Neuronal stem cell (in vitro differentiated cells): ENCODE results near the gene NT5E.

Experiments
- DNase-seq: peaks from one replicate; pipeline ENCODE4 v3.0.0-alpha.2; 2013; ENCODE audit warnings: low spot score
- H2AFZ ChIP-seq: one replicate; pipeline ENCODE4 v1.6.1; 2013; ENCODE audit warnings: mild to moderate bottlenecking, low read length, inconsistent platforms
- H2AK5ac ChIP-seq: 2 replicates; pipeline ENCODE4 v1.6.1; 2013; ENCODE audit warnings: low read depth, mild to moderate bottlenecking, inconsistent platforms, low read length, moderate library complexity, mixed read lengths
- H2BK120ac ChIP-seq: 2 replicates; pipeline ENCODE4 v1.6.1; 2013; ENCODE audit warnings: low read depth, mild to moderate bottlenecking, inconsistent platforms, low read length, moderate library complexity, mixed read lengths
- H2BK12ac ChIP-seq: one replicate; pipeline ENCODE4 v1.6.1; 2013; ENCODE audit warnings: low read length, inconsistent platforms
- H2BK15ac ChIP-seq: 2 replicates; pipeline ENCODE4 v1.6.1; 2013; ENCODE audit warnings: mild to moderate bottlenecking, low read length, inconsistent platforms, mixed read lengths
- H2BK5ac ChIP-seq: one replicate; pipeline ENCODE4 v1.6.1; 2013; ENCODE audit warnings: inconsistent platforms, mild to moderate bottlenecking, low read length, moderate library complexity
- H3K14ac ChIP-seq: one replicate; pipeline ENCODE4 v1.6.1; 2013; ENCODE audit warnings: low read length, inconsistent platforms
- H3K18ac ChIP-seq: 2 replicates; pipeline ENCODE4 v1.6.1; 2013; ENCODE audit warnings: low read length, inconsistent platforms
- H3K23ac ChIP-seq: 2 replicates; pipeline ENCODE4 v1.6.1; 2013; ENCODE audit warnings: low read depth, mild to moderate bottlenecking, mixed read lengths, low read length, inconsistent platforms; ENCODE audit not compliant: poor library complexity
- H3K27ac ChIP-seq: replicated peaks from 3 replicates; pipeline ENCODE4 v1.5.1; 2013; ENCODE audit warnings: low read length, inconsistent platforms
- H3K27me3 ChIP-seq, 3 experiments: 2 replicates each; pipeline ENCODE4 v1.6.1; 2013; ENCODE audit warnings: low read length in 3 of 3, mild to moderate bottlenecking in 2 of 3, inconsistent platforms in 1 of 3, low read depth in 1 of 3, mixed read lengths in 1 of 3, moderate library complexity in 1 of 3; ENCODE audit not compliant: control insufficient read depth in 3 of 3, insufficient read depth in 3 of 3
- H3K36me3 ChIP-seq, 2 donors: replicated peaks in 1 of 2; 2 replicates each; pipeline ENCODE4 v1.6.1; 2013; ENCODE audit warnings: low read length in 2 of 2; ENCODE audit not compliant: control insufficient read depth in 2 of 2, insufficient read depth in 2 of 2
- H3K4ac ChIP-seq: 2 replicates; pipeline ENCODE4 v1.6.1; 2013; ENCODE audit warnings: inconsistent platforms, mild to moderate bottlenecking, low read length, moderate library complexity
- H3K4me1 ChIP-seq, 2 donors: 1 replicate in 1 of 2; 2 replicates in 1 of 2; pipeline ENCODE4 v1.6.1; 2013; ENCODE audit warnings: low read length in 2 of 2, low read depth in 1 of 2; ENCODE audit not compliant: control insufficient read depth in 2 of 2, insufficient read depth in 1 of 2
- H3K4me2 ChIP-seq: one replicate; pipeline ENCODE4 v1.6.1; 2013; ENCODE audit warnings: mild to moderate bottlenecking, low read length, inconsistent platforms; ENCODE audit not compliant: insufficient read depth, poor library complexity, severe bottlenecking
- H3K4me3 ChIP-seq, 2 donors: 2 replicates each; pipeline ENCODE4 v1.5.1; 2013; ENCODE audit warnings: low read length in 2 of 2, mild to moderate bottlenecking in 2 of 2, inconsistent platforms in 1 of 2, moderate library complexity in 1 of 2
- H3K79me1 ChIP-seq: one replicate; pipeline ENCODE4 v1.6.1; 2013; ENCODE audit warnings: low read depth, mild to moderate bottlenecking, inconsistent platforms, low read length, moderate library complexity
- H3K9ac ChIP-seq: one replicate; pipeline ENCODE4 v1.6.1; 2013; ENCODE audit warnings: mild to moderate bottlenecking, low read depth, low read length, inconsistent platforms; ENCODE audit not compliant: poor library complexity
- H3K9me3 ChIP-seq, 2 donors: replicated peaks in 1 of 2; 2 replicates each; pipeline versions ENCODE3 to v1.6.1; 2013; ENCODE audit warnings: low read length in 2 of 2, mild to moderate bottlenecking in 2 of 2, inconsistent platforms in 1 of 2, low read depth in 1 of 2, mixed read lengths in 1 of 2, moderate library complexity in 1 of 2; ENCODE audit not compliant: control insufficient read depth in 2 of 2, insufficient read depth in 1 of 2
- H4K8ac ChIP-seq: one replicate; pipeline ENCODE4 v1.6.1; 2013; ENCODE audit warnings: low read depth, mild to moderate bottlenecking, inconsistent platforms, low read length, moderate library complexity
- H4K91ac ChIP-seq: one replicate; pipeline ENCODE4 v1.6.1; 2013; ENCODE audit warnings: low read length, low read depth, mild to moderate bottlenecking, inconsistent platforms; ENCODE audit not compliant: poor library complexity
- WGBS, 2 donors: extraction: QIAGEN DNeasy Blood & Tissue Kit; methylation state at CpG; one replicate each; pipeline ENCODE4 v1.1.7; 2013; ENCODE audit warnings: missing lambda C conversion rate in 2 of 2, mixed read lengths in 1 of 2; ENCODE audit not compliant: insufficient read length in 2 of 2, insufficient replicate concordance in 1 of 2; ENCODE audit errors: extremely low coverage in 2 of 2; 5-methylcytosine and 5-hydroxymethylcytosine counted together

NT5E gene

DNA sequence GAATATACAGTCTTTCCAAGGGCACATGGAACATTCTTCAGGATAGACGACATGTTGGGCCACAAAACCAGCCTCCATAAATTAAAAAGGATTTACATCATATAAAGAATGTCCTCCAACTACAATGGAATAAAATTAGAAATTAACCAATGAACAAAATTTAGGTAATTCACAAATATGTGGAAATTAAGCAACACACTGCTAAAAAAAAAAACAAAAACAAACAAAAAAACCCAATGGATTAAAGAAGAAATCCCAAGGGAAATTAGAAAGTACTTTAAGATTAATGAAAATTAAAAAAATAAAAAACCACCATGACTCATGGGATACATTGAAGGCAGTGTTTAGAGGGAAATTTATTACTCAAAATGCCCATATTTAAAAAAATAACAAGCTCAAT lies 21.4 kb upstream of the NT5E start:
- Histone ChIP-seq H3K4me3 (no peak overlapping the region), H3K4ac (no peak overlapping the region), H4K8ac (no peak overlapping the region), H2BK120ac (no peak overlapping the region), H3K36me3 (no peaks in the 10 kb centered on the region), H2BK12ac (no peak overlapping the region), H3K9me3 (peaks cover 0 to 4% of the 10 kb centered on the region in 2 donors), H3K27me3 (peaks cover 0 to 2% (median 0%) of the 10 kb centered on the region in 3 experiments), H2AFZ (no peak overlapping the region), H3K4me2 (no peak overlapping the region), H3K14ac (no peak overlapping the region), H4K91ac (no peak overlapping the region), H2BK15ac (no peak overlapping the region), H3K27ac (no peak overlapping the region), H3K9ac (no peak overlapping the region), H3K4me1 (no peaks in the 10 kb centered on the region), H3K18ac (no peak overlapping the region), H2AK5ac (no peak overlapping the region), H2BK5ac (no peak overlapping the region), H3K79me1 (peaks cover 2% of the 10 kb centered on the region), H3K23ac (no peak overlapping the region)
- no peak for DNase-seq
- no CpG with 5 or more reads among the region's 1 CpG for WGBS, 2 donors

DNA sequence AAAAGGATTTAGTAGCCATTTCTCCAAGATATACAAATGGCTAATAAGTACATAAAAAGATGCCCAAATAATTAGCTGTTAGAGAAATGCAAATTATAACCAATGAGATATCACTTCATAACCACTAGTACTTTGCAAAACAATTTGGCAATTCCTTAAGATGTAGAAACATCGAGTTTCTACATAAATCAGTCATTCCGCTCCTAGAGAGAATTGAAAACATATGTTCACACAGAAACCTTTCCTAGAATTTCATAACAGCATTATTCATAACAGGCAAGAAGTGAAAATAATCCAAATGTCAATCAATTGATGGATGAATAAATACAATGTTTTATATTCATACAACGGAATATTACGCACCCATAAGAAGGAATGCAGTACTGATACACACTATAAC lies 20.5 kb upstream of the NT5E start:
- Histone ChIP-seq H4K8ac (no peak overlapping the region), H3K9me3 (peaks cover 0 to 4% of the 10 kb centered on the region in 2 donors), H2AFZ (no peak overlapping the region), H3K18ac (no peak overlapping the region), H3K4me2 (no peak overlapping the region), H3K4ac (no peak overlapping the region), H2BK12ac (no peak overlapping the region), H3K36me3 (no peaks in the 10 kb centered on the region), H3K4me3 (no peak overlapping the region), H2BK120ac (no peak overlapping the region), H2BK15ac (no peak overlapping the region), H3K27me3 (peaks cover 0 to 2% (median 0%) of the 10 kb centered on the region in 3 experiments), H2AK5ac (no peak overlapping the region), H3K9ac (no peak overlapping the region), H3K23ac (no peak overlapping the region), H3K27ac (no peak overlapping the region), H3K14ac (no peak overlapping the region), H4K91ac (no peak overlapping the region), H3K79me1 (peaks cover 2% of the 10 kb centered on the region), H3K4me1 (no peaks in the 10 kb centered on the region), H2BK5ac (no peak overlapping the region)
- no peak for DNase-seq
- no CpG with 5 or more reads among the region's 4 CpGs for WGBS, 2 donors

GRCh38 chr6:85431271-85431670 lies 18.6 kb upstream of the NT5E start:
- DNase-seq, result no peak
- H4K91ac ChIP-seq, result no peak overlapping the region
- no peak overlapping the region for H2BK12ac ChIP-seq
- peaks cover 0 to 4% of the 10 kb centered on the region in 2 donors for H3K9me3 ChIP-seq
- H3K79me1 ChIP-seq, result peaks cover 2% of the 10 kb centered on the region
- H3K9ac ChIP-seq, result no peak overlapping the region
- no peak overlapping the region for H3K4me3 ChIP-seq
- H4K8ac ChIP-seq, result no peak overlapping the region
- no peak overlapping the region for H3K27ac ChIP-seq
- H2AK5ac ChIP-seq, result no peak overlapping the region
- no peak overlapping the region for H3K14ac ChIP-seq
- no peaks in the 10 kb centered on the region for H3K36me3 ChIP-seq
- no peak overlapping the region for H2BK15ac ChIP-seq
- H2BK5ac ChIP-seq, result no peak overlapping the region
- H3K4me2 ChIP-seq, result no peak overlapping the region
- H3K18ac ChIP-seq, result no peak overlapping the region
- no peaks in the 10 kb centered on the region for H3K4me1 ChIP-seq
- peaks cover 0 to 2% (median 0%) of the 10 kb centered on the region in 3 experiments for H3K27me3 ChIP-seq
- no CpG with 5 or more reads among the region's 3 CpGs for WGBS, 2 donors
- H3K4ac ChIP-seq, result no peak overlapping the region
- no peak overlapping the region for H3K23ac ChIP-seq
- H2AFZ ChIP-seq, result no peak overlapping the region
- H2BK120ac ChIP-seq, result no peak overlapping the region

DNA sequence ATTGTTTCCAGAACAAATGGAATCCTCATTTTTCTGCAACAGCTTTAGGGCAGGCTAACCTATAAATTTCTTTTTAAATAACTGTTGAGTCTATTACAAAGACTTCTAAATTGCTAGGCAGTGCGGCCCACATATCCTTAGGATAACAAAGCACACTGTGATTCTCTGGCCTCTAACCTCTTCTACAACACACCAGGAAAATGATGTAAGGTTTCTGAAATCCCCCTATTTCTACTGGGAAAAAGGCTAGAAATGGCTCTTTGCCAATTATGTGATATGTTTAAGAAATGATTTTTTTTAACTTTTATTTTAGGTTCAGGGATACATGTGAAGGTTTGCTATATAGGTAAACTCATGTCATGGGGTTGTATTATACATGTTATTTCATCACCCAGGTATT lies 17.3 kb upstream of the NT5E start:
- H3K4me3 ChIP-seq, result no peak overlapping the region
- no peak overlapping the region for H2AFZ ChIP-seq
- no peak overlapping the region for H2AK5ac ChIP-seq
- H2BK15ac ChIP-seq, result no peak overlapping the region
- H3K9me3 ChIP-seq, result peaks cover 0 to 1% of the 10 kb centered on the region in 2 donors
- no peak overlapping the region for H3K23ac ChIP-seq
- no peak overlapping the region for H2BK5ac ChIP-seq
- no peak overlapping the region for H2BK120ac ChIP-seq
- no peak overlapping the region for H3K9ac ChIP-seq
- H3K4ac ChIP-seq, result no peak overlapping the region
- H3K79me1 ChIP-seq, result no peaks in the 10 kb centered on the region
- H3K27me3 ChIP-seq, result no peaks in the 10 kb centered on the region
- no CpG with 5 or more reads among the region's 1 CpG for WGBS, 2 donors
- no peak overlapping the region for H3K14ac ChIP-seq
- H4K91ac ChIP-seq, result no peak overlapping the region
- H4K8ac ChIP-seq, result no peak overlapping the region
- no peaks in the 10 kb centered on the region for H3K4me1 ChIP-seq
- DNase-seq, result no peak
- no peak overlapping the region for H3K18ac ChIP-seq
- H3K36me3 ChIP-seq, result no peaks in the 10 kb centered on the region
- H3K4me2 ChIP-seq, result no peak overlapping the region
- no peak overlapping the region for H2BK12ac ChIP-seq
- no peak overlapping the region for H3K27ac ChIP-seq
